HG03066 (cell line): ENCODE results near the gene APOA5.
"Not testable (repeated sequence)": the region's sequence is repeated elsewhere in the genome, so short reads cannot be mapped to it uniquely, and the experiment has no call there.

Experiments used
- ATAC-seq: cut with Tn5 transposase; IDR thresholded peaks from one replicate; pipeline ENCODE4 v1.9.1; 2021; ENCODE audit warnings: low read depth; ENCODE audit not compliant: unreplicated experiment

Gene APOA5

GRCh38 chr11:116801662-116802061, 10.0 kb upstream of the APOA5 start:
- not testable (repeated sequence) for ATAC-seq

DNA sequence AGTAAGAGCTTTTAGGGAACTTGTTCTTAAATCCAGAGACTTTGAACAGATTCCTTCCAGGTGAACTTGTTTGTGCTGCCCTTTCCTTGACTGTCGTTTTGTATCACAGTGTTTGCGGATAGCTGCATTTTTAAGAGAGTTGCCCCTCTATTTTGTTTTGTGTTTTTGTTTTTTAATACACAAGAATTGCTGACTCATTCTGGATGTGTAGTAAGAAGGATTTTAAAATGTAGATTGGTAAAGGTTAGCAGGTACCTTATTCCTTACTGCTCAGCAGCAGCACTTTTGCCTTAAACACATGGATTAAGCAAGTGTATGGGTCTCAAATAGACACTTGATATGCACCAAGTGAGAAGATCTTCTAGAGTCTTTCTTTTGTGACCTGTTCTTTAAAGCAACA, 8.9 kb upstream of the APOA5 start:
- ATAC-seq: no peak

DNA sequence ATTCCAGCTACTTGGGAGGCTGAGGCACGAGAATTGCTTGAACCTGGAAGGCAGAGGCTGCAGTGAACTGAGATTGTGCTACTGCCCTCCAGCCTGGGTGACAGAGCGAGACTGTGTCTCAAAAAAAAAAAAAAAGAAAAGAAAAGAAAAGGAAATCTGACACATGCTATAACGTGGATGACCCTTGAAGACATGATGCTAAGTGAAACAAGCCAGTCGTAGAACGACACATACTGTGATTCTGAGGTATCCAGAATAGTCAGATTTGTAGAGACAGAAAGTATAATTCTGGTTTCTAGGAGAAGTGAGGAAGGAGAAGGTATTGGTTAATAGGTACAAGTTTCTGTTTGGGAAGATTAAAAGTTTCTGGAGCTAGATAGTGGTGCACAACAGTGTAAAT, 6.7 kb upstream of the APOA5 start:
- ATAC-seq: no peak

- ATAC-seq: no peak
These were observed 6.1 kb upstream of the APOA5 start for GRCh38 chr11:116797816-116798215.

DNA sequence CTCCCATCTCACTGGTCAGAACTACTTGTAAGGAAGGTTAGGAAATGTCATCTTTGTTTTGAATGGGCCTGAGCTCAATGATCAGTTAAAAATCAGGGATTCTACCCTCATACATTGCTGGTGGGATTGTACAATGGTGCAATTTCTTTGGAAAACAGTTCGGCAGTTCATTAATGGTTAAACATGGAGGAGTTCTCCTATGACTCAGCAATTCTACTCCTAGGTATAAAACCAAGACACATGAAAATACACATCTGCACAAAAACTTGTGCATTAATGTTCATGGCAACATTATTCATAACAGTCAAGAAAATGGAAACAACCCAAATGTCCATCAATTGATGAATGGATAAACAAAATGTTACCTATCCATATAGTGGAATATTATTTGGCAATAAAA, 4.9 kb upstream of the APOA5 start:
- no peak for ATAC-seq

DNA sequence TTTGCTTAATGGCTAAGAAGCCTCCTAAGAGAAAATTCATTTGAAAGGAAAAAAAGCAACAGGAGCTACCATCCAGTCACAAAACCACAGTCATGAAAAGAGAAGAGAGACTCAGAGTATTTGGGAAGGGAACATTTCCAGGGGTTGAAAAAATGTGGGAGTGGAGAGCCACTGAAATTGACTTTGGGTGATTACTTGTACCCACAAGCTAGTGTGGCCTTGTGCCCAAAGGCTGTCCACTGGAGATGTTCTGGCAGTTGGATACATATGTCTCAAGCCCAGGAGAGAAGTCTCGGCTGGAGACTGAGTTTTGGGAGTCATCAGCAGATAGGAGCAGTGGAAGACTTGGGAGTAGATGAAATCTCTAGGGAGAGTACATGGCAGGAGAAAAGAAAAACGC, 3.2 kb upstream of the APOA5 start:
- no peak for ATAC-seq

GRCh38 chr11:116793772-116794097, 2.1 kb upstream of the APOA5 start:
- ATAC-seq: no peak

GRCh38 chr11:116792869-116793771, 1.4 kb upstream of the APOA5 start:
- no peak for ATAC-seq

DNA sequence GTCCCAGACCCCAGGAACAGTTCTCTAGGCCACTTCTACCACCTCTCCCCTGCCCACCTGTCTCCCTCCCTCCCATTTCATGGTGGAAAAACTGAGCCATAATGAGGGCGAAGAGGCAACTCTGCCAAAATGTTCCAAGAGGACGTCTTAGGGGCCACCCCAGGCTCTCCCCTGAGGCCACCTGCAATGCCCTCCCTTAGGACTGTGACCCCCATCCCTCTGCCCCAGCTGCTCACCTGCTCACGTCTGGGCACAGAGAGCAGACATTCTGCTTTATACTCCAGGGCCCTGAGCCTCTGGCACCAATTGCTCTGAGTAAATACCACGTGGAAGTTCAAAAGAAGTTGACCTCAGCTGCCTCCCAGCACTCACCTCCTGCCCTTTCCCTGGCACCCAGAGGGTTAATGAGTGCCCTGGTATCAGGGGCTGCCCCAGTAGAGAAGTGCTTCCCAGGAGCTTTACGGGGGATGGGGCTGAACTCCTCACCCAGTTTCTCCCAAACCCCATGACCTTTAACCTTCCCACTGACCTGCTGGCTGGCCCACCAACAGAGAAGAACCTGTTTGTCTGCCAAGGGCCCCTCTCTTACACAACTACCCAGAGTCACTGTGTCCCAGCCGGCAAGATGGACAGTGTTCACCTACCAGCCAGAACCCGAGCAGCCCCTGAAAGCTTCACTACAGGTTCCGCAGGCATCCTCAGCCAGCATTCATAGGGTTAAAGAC, 627 bp upstream of the APOA5 start:
- no peak for ATAC-seq

DNA sequence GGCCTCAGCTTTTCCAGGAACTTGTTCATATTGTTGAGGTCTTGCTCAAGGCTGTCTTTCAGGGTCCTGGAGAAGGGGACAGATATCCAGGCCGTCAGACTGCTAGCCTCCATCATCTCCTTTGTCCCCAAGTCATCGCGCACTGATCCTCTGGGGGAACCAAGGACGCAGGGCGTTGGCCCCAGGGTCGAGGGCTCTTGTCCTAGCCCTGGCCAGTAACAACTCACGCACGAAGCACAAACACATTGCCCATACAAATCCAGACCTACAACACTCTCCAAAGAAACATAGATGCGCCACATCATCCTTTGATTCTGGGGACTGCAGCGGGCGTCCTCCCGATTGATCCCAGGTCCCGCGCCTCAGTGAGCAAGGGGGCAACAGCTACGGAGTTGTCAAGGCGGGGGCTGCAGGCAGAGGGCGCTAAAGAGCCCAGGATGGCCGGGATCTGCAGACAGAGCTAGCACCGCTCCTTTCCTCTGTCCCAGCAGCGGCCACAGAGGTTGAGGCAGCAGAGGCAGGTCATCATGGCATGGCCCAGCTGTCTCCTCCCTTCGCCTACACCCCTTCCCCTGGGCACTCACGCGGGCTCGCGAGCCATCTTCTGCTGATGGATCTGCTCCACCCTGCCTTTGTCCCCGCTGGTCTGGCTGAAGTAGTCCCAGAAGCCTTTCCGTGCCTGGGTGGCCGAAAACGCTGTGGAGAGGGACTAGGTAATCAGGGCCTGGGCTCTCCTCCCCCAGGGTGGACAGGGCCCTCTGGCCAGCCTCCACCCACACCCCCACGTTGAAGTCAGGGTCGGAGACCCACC, 472 bp downstream of the APOA5 start:
- no peak for ATAC-seq

DNA sequence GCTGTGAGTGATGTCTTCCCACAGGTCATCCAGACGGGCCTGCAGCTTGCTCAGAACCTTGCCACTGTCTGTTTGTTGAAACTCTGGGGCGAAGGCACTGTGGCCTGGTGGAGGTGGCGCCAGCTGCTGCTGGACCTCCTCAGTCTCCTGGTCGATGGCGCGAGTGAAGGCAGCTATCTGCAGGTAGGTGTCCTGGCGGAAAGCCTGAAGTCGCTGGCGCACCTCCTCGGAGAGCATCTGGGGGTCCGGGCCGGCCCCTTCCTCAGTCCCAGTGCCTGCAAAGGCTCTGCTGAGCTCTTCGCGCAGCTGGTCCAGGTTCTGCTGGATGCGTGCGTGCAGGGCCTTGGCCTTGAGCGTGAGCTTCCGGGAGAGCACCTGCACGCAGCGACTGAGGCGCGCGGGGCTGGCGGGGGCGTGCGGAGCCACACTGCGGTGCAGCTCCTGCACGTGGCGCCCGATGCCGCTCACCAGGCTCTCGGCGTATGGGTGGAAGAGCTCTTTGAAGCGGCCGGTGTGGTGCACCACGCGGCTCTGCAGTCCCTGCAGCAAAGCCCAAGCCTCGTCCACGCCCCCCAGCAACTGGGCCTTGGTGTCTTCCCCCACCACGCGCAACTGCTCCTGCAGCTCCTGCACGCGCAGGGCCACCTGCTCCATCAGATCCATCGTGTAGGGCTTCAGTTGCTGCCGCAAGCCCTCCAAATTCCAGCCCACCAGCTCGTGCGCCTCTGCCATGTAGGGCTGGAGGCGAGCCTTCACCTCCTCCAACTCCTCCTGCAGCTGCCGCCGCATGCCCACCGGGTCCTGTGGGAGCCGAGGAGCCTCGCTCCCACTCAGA, 1.3 kb downstream of the APOA5 start:
- ATAC-seq: no peak

- ATAC-seq: no peak
These were observed 2.7 kb downstream of the APOA5 start for GRCh38 chr11:116788975-116789374.

GRCh38 chr11:116788534-116788933, 3.1 kb downstream of the APOA5 start:
- ATAC-seq: no peak

- ATAC-seq: peak; percentile 76
These were observed 3.7 kb downstream of the APOA5 start, which contains the start of gene ZPR1 for GRCh38 chr11:116787786-116788486. ZPR1 (minus strand) TSS chr11:116788023; CDS start chr11:116787990, 33 bp downstream.

DNA sequence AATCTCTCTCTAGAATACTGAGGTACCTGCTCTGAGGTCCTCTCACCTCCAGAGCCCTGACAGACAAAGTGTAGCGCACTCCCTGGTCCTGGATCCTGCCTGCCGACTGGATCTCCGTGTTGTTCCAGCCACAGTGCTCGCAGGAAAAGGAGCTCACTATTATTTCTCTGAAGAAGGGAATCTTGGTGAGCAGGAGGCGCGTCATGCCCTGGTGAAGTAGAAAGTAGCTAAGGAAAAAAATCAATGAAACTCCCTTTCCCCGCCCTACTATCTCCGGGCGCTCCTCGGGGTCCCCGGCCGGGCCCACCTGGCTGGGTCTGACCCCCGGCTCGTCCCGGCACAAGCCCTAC, 4.3 kb downstream of the APOA5 start:
- no peak for ATAC-seq

GRCh38 chr11:116786966-116787365, 4.7 kb downstream of the APOA5 start:
- no peak for ATAC-seq

- ATAC-seq: no peak
These were observed 5.4 kb downstream of the APOA5 start for GRCh38 chr11:116786326-116786725.

GRCh38 chr11:116782728-116783127, 9.0 kb downstream of the APOA5 start:
- no peak for ATAC-seq

DNA sequence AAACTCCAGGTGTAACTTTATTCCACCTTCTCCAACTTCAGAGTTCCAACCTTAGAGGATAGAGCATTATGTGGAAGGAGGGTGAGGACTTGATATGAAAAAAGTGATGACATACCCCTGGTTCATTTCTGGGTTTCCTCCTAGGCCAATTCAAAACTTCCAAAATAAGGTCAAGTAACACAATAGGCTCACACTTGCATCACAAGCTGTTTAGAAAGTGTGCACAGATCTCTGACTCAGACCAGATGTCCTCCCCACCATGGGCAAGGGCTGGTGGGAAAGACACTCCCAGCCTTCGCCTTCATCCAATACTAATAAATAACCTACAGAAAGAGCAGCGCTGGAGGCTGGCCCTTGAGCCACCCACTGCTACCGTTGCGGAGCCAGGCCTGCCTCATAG, 13.1 kb downstream of the APOA5 start:
- no peak for ATAC-seq

DNA sequence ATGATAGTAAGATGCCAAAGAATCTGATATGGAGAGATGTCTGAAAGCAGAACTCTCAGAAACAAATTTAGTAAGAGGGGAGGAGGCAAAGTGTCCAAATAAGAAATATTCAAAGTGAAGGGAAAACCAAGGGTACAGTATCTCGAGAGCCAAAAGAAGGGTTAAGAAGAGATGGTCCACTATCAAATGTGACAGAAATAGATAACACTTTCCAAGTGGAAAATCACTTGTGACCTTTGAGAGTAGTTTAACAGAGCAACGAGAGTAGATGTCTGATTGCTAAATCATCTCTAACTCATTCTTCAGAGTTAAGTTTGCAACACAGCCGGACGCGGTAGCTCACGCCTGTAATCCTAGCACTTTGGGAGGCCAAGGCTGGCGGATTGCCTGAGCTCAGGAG, 14.6 kb downstream of the APOA5 start:
- ATAC-seq: no peak
